Kidney (tissue), 14 donors: ENCODE measurements around the gene LCMT2. TPM values are rescaled to one million over a fixed set of nuclear protein-coding genes. Genes with fewer than 3 reads are reported as not detected.
A peak's percentile ranks its signal among the peaks of the same experiment; 100 is the strongest.
"Not testable (repeated sequence)": the region's sequence is repeated elsewhere in the genome, so short reads cannot be mapped to it uniquely, and the experiment has no call there.

Source experiments
- DNase-seq, 5 donors: peaks; one replicate each; pipeline ENCODE4 v3.0.0-alpha.2; 2013 to 2020
- FAIRE-seq: peaks from 2 replicates; lab custom pipeline; 2012; peaks lifted over from hg19 to GRCh38; lab: Jason Lieb, UNC
- H3K27ac ChIP-seq, 2 donors: one replicate each; pipeline ENCODE4 v1.7.0; 2013; ENCODE audit warnings: low read depth in 2 of 2, low read length in 2 of 2, inconsistent platforms in 1 of 2
- H3K27me3 ChIP-seq: one replicate; pipeline ENCODE4 v1.7.1; 2013; ENCODE audit warnings: low read length, inconsistent platforms; ENCODE audit not compliant: control insufficient read depth, insufficient read depth
- H3K36me3 ChIP-seq, 3 donors: one replicate each; pipeline versions ENCODE4 v1.7.0 to v1.7.1; 2013; ENCODE audit warnings: low read length in 3 of 3, control low read depth in 1 of 3, inconsistent platforms in 1 of 3; ENCODE audit not compliant: insufficient read depth in 3 of 3, control insufficient read depth in 2 of 3
- H3K4me1 ChIP-seq, 3 donors: one replicate each; pipeline versions ENCODE4 v1.7.0 to v1.7.1; 2013; ENCODE audit warnings: low read length in 3 of 3, inconsistent platforms in 1 of 3, low read depth in 1 of 3; ENCODE audit not compliant: control insufficient read depth in 2 of 3, insufficient read depth in 2 of 3
- H3K4me3 ChIP-seq, 3 donors: one replicate each; pipeline versions ENCODE4 v1.7.0 to v1.8.1; 2013; ENCODE audit warnings: low read length in 3 of 3, control low read depth in 1 of 3, inconsistent platforms in 1 of 3
- H3K9ac ChIP-seq, 3 donors: one replicate each; pipeline versions ENCODE4 v1.7.0 to v1.7.1; 2013; ENCODE audit warnings: low read length in 3 of 3, control low read depth in 1 of 3, inconsistent platforms in 1 of 3
- H3K9me3 ChIP-seq, 3 donors: one replicate each; pipeline versions ENCODE4 v1.7.0 to v1.7.1; 2013; ENCODE audit warnings: low read length in 3 of 3, control low read depth in 1 of 3, inconsistent platforms in 1 of 3; ENCODE audit not compliant: control insufficient read depth in 2 of 3, insufficient read depth in 1 of 3
- intact Hi-C: fragments of 100-400 bp; cut with DNase I; formaldehyde crosslinking; loops from one replicate; pipeline ENCODE4 v1.11.1; 2022
- polyA plus RNA-seq: library from polyadenylated mRNA; stranded (reverse); fragments of 350-450 nt; fragmentation: Illumina TruSeq; extraction: RNeasy Lipid Tissue Mini Kit (QIAGEN cat#74804); gene quantifications from one replicate; pipeline ENCODE4 v1.2.3, GENCODE V29; 2014; ENCODE audit warnings: low read depth, low replicate concordance; ENCODE audit not compliant: insufficient read depth
- total RNA-seq: library from RNA; stranded (reverse); fragmentation: NEBNext Ultra II Directional; extraction: Animal tissue kit (Norgen Biotek cat#: 25700); gene quantifications from one replicate; pipeline ENCODE4 v1.2.1, GENCODE V29; 2021
- TF ChIP-seq, protein P1 (sequence below): IDR thresholded peaks from 3 replicates; pipeline ENCODE4 v1.5.1; 2012; ENCODE audit warnings: mild to moderate bottlenecking, moderate library complexity, borderline replicate concordance; ENCODE audit not compliant: insufficient read depth; ENCODE audit errors: extremely low read depth
- donor health status: control.
- donor health status: control.
- donor health status: control.
- donor health status: control.
- donor health status: control.
- donor health status: DM: yes; HTN: yes; CAD: no.
- donor health status: Normal renal cell carcinoma (clear cell type).

The LCMT2 gene
- total and polyA plus RNA-seq, 2 donors from 2014 or later: 5.8 to 12.7 TPM

DNA sequence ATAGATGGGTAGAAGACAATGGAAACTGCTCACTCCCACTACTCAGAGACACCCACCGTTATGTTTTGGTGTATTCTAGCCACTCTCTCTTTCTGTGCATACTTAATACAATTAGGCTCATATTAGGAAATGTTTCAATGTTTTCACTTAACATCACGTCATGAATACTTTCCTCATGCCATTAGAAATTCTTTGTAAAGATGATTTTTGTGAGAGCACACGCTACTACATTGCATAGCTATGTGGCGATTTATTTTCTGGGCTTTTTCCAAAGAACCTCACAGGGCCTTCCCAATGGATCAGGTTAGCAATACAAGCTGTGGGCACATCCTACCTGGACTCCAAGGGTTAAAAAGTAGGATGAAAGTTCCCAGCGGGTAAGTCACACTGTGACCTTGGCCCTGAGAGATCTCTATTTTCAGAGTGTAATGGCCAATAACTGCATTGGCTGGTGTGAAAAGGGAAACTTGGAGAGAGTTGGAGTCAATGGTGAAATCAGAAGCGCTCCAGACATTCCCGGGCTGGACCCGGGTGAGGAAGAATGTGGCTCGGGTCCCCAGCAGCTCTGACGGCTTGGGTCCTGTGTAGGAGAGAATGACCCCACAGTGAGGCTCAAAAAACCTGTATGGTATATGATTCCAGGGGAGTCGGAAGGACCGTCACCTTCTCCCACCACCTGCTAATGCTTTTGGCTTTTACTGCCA, 37.8 kb downstream of the LCMT2 start:
- intact Hi-C loops: no loop called here
- Histone ChIP-seq H3K4me3 (no peak overlapping the region), H3K9me3 (no peaks in the 10 kb centered on the region), H3K36me3 (no peaks in the 10 kb centered on the region), H3K27ac (no peak overlapping the region), H3K9ac (no peak overlapping the region), H3K27me3 (peaks cover 7% of the 10 kb centered on the region), H3K4me1 (no peaks in the 10 kb centered on the region)
- TF ChIP-seq, protein P1, sequence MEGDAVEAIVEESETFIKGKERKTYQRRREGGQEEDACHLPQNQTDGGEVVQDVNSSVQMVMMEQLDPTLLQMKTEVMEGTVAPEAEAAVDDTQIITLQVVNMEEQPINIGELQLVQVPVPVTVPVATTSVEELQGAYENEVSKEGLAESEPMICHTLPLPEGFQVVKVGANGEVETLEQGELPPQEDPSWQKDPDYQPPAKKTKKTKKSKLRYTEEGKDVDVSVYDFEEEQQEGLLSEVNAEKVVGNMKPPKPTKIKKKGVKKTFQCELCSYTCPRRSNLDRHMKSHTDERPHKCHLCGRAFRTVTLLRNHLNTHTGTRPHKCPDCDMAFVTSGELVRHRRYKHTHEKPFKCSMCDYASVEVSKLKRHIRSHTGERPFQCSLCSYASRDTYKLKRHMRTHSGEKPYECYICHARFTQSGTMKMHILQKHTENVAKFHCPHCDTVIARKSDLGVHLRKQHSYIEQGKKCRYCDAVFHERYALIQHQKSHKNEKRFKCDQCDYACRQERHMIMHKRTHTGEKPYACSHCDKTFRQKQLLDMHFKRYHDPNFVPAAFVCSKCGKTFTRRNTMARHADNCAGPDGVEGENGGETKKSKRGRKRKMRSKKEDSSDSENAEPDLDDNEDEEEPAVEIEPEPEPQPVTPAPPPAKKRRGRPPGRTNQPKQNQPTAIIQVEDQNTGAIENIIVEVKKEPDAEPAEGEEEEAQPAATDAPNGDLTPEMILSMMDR: no peak
- FAIRE-seq (no peak), DNase-seq (no peak)

DNA sequence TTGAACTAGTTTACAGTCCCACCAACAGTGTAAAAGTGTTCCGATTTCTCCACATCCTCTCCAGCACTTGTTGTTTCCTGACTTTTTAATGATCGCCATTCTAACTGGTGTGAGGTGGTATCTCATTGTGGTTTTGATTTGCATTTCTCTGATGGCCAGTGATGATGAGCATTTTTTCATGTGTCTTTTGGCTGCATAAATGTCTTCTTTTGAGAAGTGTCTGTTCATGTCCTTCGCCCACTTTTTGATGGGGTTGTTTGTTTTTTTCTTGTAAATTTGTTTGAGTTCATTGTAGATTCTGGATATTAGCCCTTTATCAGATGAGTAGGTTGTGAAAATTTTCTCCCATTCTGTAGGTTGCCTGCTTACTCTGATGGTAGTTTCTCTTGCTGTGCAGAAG, 40.7 kb downstream of the LCMT2 start:
- DNase-seq, H3K9ac ChIP-seq, H3K36me3 ChIP-seq, H3K27me3 ChIP-seq, H3K4me3 ChIP-seq, H3K27ac ChIP-seq, H3K4me1 ChIP-seq, FAIRE-seq, H3K9me3 ChIP-seq: not testable (repeated sequence)
- intact Hi-C loops: loop anchor here (10.0 kb wide), 1 partner anchor 65 kb away; the partner anchor contains the start of gene EPB42

DNA sequence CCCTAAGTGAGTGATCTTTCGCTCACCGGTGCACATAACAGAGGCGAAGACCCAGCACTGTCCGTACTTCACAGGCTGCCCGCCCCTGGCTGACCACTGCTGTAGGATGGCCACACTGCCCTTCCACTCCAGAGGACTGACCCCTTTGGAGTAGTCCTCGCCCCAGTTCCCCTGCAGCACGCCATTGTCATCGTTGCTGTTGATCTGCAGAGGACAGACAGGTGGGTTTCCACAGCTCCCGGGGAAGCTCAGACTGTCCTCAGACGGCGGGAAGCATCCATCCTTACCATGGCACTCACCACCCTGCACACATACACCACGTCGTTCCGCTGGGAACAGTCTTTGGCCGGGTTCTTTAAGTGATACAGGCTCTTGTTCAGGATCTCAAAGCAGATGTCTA, 43.1 kb downstream of the LCMT2 start:
- intact Hi-C loops: loop anchor here (10.0 kb wide), 1 partner anchor 62 kb away; the partner anchor contains the start of gene EPB42
- DNase-seq (peak in 1 of 5 donors; percentile 43), FAIRE-seq (no peak)
- TF ChIP-seq, protein P1: no peak
- Histone ChIP-seq H3K9ac (no peak overlapping the region), H3K4me1 (no peaks in the 10 kb centered on the region), H3K4me3 (no peak overlapping the region), H3K36me3 (no peaks in the 10 kb centered on the region), H3K27ac (no peak overlapping the region), H3K9me3 (no peaks in the 10 kb centered on the region), H3K27me3 (peaks cover 2% of the 10 kb centered on the region)

DNA sequence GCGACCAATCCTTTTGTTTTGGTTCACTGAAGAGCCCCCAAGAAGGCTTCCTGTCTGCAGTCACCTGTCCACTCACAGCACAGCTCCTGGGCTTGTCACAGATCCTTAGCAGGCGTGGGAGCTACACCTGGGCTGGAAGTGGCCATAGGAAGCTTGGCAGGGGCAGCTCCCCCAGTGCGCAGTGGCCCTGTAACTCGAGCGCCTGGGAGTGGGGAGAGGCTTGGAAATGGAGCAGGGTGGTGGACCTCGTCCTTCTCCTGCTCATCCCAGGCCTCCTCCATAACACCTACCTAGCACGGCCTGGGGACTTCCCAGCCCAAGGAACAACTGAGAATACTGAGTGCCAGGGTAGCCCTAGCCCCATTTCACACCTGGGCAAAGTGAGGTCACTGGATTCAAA, 44.3 kb downstream of the LCMT2 start:
- Histone ChIP-seq H3K4me1 (no peaks in the 10 kb centered on the region), H3K9ac (no peak overlapping the region), H3K4me3 (no peak overlapping the region), H3K27me3 (no peaks in the 10 kb centered on the region), H3K9me3 (no peaks in the 10 kb centered on the region), H3K27ac (no peak overlapping the region), H3K36me3 (no peaks in the 10 kb centered on the region)
- no peak for FAIRE-seq
- TF ChIP-seq, protein P1: no peak
- peak in 1 of 5 donors; percentile 45 for DNase-seq
- intact Hi-C loops: loop anchor here (10.0 kb wide), 1 partner anchor 61 kb away; the partner anchor contains the start of gene EPB42
